Hematopoietic multipotent progenitor cell treated with erythropoietin and hydrocortisone succinate and interleukin-3 and kit ligand, for 8 days (in vitro differentiated cells): ENCODE data around the gene RPRD1B.

Experiments
- DNase-seq: peaks from one replicate; pipeline ENCODE4 v3.0.0-alpha.2; 2015

The RPRD1B gene

DNA sequence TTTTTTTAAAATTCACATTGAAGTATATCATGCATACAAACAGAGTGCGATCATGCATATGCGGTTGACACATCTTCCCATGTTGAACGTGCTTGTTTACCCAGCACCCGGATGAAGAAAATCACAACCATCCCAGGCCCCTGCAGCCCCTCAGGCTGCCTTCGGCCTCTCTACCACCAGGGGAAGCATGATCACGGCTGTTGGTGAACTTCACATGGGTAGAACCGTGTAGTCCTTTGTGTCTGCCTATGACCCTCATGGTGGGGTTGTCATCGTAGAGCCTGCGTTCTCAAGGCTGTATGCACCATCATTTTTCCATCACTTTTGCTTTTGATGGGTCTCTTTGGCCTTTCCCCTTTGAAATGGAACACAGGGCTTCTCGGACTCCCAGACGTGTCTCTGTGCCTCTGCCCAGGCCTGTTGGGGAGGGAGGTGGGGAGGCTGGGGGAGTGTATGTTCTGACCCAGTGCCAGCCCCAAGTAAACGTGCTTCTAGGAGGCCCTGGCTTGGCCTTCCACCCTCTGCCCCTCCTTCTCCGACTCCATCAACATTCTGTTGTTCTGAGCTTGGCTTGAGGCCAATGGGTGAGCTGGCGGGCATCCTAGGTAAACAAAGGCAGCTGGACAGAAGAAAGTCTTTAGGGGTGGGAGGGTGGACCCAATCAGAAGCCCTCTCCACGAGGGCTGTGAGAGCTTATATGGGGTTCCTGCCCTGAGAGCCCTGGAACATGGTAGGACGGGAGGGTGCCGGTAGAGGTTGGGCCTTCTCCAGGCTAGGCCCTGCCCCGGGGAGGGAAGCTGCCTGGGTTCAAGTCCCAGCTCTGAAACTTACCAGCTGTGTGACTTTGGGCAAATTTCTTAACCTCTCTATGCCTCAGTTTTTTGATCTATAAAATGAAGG is 91.9 kb downstream of the RPRD1B start:
- no peak for DNase-seq

DNA sequence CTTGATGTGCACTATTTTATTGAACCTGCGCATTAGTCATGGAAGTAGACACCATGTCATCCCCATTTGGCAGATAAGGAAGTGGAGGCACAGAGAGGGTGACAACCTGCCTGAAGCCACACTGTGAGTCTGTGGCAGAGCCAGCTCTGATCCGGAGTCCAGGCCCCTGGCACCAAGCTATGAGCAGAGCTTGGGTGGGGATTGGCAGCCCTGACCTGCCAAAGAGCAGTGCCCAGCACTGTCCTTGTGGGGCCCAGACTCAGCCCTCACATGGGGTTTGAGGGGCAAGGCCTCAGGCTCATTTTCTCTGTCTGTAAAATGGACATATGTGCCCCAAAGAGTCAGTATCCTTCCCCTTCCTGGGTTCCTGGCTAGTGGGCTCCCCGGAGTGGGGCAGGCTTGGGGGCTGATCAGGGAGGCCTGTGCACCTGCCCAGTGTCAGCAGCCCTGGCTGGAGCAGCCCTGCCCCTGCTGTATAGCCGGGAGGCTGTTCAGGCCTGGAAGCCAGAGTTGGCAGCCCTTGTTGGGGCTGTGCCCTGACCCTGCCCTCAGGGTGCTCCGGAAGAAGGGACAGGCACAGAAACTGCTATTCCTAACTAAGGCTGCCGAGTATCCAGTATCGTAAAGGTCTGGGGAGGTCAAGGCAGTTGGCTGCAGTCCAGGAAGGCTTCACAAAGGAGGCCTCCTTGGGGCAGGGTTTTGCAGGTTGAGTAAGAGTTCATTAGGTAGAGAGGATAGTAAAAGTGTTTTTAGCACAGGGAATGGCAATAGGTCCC is 92.8 kb downstream of the RPRD1B start:
- no peak for DNase-seq

DNA sequence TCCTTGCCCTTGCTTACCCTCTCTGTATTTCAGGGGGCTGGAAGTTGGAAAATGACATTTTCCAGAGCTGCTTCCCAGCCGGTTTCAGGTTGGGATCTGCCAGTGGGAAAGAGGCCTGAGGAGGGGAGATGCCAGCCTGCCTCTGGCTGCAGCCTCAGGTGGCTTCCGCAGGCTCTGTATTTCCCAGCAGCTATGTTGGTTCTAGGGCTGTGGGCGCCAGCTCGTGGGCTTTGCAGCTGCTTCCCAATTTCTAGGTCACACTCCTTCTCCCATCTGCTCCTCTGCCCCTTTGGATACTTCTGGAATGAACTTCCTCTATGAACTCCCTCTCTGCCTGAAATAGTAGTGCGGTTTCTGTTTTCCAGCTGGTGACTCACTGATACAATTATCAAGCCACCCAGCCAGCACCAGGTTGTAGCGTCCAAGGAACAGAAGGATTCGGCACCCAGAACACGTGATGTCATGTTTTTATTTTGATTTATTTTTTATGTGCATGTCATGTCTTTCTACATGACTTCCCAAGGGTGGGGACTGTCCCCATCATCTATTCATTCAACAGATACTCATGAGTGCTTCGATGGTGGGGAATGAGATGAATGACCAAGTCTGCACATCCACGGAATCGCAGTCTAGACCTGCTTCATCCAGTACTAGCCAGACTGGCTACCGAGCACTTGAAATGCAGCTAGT is 93.5 kb downstream of the RPRD1B start:
- DNase-seq: peak; percentile 55

DNA sequence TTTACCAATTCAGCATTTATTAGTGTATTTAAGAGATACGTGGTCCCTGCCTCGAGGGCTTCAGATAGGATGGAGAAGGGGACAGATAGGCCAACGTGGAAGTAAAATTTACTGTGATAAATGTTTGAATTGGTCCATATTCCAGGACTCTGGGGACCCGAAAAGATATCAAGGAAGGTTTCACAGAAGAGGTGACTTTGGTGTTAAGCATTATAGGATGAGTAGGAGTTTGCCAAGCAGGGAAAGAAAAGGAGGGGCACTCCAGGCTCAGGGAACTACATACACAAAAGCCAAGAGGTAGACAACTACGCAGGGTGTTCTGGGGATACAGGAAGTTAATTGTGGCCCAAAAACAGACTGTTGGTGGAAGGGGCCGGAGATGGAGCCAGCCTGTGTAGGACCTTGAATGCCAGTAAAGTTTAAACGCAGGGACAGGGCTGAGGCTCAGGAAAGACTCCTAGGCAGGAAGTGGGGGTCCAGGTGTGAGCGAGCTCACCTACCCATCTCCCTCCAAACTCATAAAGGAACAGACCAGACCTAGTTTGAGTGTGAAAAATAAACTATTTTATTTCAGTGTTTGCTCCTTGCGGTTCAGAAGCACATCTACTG is 94.5 kb downstream of the RPRD1B start:
- DNase-seq: no peak

DNA sequence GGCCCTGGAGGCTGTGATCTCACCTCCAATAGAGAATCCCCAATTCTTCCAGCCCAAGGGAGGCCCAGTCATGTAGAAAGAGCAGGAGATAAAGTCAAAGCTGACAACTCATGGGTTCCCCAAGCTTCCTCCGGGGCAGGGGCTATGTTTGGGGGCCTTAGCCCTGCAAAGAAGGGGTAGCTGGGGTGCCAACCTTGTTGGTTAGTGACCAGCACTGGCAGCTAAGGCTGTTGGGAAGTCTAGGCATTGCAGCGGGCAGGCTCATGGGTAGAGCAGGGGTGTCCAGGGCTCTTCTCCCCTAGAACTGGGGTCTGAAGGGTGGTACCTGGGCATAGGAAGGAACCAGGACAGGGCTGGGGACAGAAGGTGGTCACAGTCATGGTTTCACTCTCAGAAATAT is 95.1 kb downstream of the RPRD1B start:
- DNase-seq: no peak

DNA sequence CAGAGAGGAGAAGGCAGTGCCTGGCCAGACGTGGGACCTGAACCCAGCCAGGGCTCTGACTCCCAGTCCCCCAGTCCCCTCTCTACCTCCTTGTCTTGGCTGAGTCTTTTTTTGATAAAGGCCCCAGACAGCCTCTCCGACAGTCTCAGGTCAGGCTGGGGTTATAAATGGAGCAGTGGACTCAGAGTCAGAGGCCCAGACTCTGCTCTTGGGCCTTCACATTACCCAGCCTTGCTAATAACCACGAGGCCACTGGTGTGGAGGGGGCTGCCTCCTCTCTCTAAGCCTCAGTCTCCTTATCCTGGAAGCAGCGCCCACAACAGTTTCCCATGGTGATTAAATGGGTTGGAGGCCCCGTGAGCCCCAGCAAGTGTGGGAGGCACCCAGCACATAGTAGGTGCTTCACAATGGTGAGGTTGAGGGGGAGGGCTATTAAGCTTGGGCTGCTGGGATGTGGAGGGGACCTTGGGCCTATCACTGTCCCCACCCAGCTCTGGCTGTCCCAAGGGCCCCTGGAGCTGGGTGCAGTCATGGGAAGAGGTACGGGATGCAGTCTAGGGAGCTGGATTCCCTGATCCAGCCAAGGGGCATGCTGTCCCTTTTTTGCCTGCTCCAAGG is 95.8 kb downstream of the RPRD1B start:
- DNase-seq: no peak

DNA sequence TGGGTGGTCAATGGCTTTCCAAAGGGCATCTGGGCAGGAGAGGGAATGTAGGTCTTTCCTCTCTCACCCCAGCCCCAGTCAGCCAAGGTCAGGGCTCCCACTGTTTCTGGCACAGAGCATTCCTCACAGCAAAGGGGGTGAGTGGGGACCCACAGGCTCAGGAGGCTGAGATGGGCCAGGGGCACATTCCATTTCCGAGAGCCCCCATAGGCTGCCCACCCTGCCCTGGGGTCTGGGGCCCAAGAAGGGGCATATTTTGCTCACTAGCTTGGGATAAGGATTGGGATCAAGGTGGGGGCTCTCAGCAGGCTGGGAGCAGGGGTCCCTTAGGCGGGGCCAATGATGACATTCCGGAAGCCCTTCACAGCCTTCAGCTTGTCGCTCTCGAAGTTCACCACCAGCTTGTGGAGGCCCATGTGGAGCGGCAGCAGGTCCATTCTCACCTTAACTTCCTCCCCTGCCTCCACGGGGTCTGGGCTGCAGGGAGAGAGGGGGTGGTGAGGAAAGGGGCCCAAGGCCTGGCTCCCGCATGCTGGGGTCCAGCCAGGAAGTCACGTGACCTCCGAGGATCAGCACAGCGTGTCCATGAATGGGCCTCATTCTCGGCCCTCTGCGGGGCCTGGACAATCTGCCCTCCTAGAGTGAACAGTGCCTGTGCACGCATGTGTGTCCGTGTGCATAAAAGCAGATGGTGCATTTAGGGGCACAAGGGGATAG is 96.5 kb downstream of the RPRD1B start:
- no peak for DNase-seq

DNA sequence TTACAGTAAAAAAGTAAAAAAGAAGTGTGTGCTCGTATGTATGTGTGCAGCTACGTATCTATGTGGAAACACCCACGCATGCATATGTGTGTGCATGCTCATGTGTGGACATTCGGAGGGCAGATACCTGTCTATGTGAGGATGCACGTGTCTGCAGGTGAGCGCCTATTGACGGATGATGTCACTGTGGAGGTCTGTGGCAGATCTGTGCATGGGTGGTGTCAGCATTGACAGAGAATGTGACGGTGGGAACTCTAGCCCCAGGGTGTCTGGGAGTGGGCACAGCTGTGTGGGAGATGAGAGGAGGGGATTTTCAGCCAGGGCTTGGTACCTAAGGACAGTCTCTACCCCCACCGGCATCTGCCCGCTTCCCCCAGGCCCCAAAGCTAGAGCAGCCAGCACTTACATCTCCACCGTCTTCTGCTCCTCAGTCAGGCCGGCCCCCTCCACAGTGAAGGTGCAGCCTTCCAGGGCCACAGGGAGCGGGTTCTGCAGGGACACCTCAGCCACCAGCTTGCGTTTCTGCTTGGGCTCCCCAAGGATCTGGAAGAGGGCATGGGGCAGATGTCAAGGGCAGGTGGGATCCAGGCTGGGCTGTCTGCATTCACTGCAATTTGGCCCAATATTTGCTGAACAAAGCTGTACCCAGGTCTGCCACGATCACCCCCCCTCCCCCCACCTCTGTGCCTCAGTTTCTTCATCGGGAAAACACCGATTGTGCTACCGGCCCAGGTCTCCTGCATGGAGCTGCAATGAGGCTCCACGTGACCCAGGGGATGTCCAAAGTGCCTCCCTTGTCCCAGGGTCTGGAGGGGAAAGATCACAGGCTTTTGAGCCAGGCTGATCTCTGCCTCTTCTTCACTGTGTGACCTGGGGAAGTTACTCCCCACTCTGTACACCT is 97.4 kb downstream of the RPRD1B start:
- no peak for DNase-seq

DNA sequence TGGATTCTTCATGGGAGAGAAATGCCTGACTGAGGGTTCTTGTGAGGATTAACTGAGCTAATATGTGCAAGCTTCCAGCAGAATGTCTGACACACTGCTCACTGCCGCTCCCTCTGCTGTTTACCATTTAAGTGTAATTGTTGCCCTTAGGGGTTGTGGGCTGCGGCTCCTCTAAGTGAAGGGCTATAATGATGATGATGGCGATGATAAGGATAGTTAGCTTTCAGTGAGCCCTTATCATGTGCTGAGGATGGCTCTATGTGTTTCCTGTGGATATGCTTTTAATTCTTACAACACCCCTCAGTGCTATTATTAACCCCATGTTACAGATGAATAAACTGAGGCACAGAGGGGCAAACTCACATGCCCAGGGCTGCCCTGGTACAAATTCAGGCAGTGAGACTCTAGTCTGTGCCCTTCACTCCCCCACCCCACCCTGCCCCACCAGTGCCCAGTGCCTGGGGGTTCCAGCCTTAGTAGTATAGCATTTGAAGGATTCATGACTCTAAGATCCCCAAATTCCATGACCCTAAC is 98.1 kb downstream of the RPRD1B start:
- DNase-seq: no peak

DNA sequence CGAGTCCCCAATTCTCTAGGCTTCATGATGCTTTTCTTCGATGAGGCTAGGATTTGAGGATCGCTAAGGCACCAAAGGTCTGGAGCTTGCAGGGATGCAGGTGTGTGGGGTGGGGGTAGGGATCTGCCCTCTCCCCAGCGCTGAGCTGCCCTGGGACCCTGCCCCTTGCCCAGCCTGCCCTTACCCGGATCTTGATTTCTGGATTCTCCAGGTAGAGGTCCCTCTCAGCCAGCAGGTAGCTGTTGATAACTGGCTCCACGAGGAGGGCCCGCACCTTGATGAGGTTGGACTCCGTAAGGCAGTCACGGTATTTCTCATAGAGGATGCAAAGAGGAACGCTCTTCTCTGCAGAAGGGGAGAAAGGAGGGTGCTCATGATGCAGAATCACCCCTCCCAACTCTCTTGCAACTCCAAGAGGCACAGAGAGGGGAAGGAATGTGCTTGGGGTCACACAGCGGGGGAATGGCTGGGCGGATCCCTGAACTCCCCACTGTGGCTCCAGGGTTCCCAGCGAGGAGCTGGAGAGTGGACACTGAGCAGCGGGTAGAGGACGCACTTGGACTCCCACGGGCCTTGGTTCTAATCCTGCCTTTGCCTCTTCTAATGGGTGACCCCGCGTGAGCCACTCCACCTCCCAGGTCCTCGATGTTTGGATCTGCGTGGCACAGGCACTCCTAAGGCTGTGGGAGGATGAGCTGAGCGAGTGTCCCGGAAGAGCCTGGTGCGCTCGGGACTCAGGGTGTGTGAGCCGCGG is 98.8 kb downstream of the RPRD1B start:
- DNase-seq: no peak

DNA sequence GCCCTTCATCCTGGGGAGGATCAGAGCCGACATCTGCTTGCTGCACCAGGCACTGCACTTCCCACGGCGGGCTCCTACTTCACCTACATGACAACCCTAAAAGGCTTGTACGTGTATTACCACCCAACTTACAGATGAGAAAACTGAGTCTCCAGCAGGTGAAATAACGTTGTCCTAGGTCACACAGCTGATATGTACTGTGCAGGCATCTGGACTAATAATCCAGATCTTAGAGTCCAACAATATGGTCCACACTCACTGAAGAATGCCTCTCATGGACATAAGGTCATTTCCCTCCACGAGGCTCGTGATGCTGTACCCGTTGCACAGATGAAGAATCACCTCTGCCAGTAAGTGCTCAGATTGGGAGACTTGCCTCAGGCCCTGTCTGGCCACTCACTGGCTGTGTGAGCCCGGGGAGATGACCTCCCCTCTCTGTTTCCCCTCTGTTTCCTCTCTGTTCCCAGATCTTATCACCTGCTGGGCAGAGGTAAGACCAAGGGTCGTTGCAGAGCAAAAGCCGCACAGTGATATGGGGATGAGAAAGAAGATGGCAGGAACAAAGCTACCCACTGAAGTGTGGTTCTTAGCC is 99.5 kb downstream of the RPRD1B start:
- no peak for DNase-seq

DNA sequence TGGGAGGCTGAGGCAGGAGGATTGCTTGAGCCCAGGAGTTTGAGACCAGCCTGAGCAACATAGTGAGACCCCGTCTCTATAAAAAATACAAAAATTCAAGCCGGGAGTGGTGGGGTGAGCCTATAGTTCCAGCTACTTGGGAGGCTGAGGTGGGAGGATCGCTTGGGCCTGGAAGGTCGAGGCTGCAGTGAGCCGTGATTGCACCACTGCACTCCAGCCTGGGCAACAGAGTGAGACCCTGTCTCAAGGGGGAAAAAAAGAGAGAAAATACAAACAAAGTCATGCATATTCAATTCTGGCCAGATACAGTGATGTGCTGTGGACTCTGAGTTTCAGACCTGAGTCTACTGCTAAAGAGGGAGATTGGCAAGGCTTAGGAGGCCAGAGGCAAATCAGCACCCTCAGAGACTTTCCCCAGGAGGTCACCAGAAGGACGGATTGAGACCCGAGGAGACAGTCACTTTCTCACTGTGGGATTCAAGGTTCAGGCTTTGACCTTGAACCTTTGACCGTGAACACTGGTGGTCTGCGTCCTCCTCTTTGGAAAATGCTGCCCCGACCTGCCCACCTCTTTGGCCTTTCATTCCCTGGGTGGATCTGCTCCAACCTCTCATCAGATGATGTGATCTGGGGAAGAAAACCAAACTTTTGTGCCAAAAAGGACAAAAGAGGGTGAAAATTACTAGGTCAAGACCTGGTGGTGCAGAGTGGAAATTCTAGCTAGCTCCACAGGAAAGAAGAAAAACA is 100.3 kb downstream of the RPRD1B start:
- DNase-seq: no peak

DNA sequence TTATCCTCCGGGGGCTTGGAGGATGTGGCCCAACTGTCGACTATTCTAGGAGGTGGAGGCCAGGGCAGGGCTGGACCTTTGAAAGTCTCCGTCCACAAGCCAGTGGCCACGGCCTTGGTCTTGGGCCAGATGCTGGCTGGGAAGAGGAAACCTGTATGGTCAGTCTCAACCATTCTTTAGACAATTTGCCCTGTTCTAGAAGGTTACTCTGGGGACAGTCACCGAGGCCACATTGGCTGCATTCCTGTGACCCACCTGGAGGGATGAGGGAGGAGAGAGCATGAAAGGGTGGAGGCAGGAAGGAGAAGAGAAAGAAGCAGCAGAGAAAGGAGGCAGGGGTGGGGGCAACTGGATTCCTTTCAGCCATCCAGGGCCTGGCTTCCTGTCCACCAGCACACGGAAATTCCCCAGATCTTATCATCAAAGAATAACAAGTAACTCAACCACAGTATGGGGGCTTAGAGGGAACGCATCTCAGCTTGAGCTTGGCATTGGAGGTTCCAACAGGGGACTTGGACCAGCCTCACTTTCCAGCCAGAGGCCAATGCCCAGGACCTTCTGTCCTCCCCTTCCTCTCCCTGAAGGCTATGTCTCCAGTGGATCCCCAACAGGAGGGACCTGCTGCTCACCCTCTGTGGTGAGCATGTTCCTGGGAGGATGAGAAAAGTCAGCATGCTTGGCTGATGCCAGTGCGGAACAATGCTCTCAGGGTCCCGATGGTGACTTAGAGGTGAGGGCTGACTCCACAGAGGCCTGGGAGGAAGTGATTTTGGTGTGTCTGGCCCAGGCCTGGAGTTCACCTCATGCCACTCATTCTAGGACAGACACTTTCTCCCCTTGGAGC is 101.1 kb downstream of the RPRD1B start:
- DNase-seq: no peak

DNA sequence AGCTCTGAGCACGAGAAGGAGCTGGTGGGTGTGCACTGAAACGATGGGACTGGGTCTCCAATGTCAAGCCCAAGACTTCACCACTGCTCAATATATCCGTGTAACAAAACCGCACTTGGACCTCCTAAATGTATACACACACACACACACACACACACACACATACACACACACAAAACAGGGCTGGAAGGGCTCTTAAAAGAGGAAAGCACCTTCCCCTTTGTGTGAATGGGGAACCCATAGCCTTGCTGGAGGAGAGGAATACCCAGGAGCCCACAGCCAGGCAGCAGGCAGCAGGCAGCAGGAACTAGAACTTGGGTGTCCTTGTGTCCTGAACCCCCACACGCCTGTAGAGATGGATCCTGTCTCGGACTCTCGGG is 101.7 kb downstream of the RPRD1B start:
- DNase-seq: no peak

DNA sequence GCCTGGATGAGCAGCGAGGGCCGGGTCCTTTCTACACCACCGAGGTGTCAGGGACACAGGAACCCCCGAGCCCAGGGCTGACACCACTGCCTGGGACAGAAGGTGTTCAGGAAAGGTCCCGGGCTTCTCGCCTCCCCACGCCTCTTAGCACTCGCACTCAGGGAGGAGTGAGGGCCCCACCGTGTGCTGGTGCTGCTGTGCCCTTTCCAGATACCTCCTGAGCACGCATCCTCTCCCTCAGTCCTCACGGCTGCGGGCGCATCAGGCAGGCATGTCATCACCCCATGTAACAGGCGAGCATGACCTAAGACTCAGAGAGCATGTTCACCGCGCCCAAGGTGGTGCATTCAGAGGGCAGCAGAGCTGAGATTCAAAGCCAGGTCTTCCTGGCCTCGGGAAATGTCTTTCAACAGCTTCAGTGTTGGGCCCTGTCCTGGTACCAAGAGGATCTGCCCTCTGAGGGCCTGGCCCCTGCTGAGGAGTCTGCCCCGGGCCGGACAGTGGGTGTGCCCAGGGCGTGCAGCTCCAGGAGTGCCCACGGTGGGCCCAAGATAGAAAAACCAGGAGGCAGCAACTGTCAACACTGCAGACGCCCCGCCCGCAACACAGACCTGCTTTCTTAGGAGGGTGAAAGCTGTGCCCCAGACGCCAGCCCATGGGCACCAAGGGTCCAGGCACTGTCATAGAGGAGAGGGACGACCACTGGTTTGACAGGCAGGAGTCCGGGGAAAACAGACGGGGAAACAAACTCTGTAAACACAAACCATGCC is 102.3 kb downstream of the RPRD1B start:
- DNase-seq: no peak

DNA sequence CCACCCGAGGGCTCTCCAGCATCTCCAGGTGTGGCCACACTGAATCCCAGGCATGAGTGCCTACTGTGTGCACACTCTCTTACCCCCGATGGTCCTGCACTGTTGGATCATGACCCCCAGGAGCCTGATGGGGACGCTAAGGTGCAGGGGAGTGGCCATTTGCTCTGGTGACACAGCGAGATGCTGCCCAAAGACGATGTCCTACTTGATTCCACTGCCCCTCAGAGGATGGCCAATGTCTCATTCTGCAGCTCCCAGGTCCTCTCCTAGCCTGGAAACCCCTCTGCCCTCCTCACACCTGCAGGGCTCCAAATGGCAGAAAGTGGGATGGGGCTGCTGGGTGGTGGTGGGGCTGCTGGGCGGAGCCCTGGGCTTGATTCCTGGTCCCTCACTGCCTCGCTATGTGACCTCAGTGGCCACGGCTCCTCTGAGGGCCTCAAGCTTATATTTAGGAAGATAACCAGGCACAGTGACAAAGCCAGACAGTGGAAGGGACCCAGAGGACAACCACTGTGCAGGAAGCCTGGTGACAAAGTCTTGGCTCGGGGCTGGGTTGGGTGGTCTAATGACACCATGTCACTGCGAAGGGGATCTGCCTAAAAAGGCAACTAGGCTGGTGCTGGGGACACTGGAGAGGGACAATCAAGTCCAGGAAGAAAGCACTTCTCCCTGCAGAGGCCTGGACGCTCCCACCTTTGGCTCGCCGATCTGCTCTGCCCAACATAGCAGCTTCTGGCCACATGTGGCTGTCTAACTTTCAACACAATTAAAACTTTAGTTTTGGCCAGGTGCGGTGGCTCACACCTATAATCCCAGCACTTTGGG is 103.1 kb downstream of the RPRD1B start:
- DNase-seq: no peak
